Erythroblast (primary cell): ENCODE data around the gene TMEM63A.
"Not testable (repeated sequence)": the region's sequence is repeated elsewhere in the genome, so short reads cannot be mapped to it uniquely, and the experiment has no call there.

Experiments
- DNase-seq, 2 experiments: peaks; one replicate each; lab custom pipeline; 2025; lab: John Stamatoyannopoulos, UW
- GATA1 ChIP-seq: IDR thresholded peaks from 2 replicates; pipeline ENCODE4 v1.6.1; 2011; ENCODE audit warnings: low read depth, mild to moderate bottlenecking, control low read depth, low read length, moderate library complexity
- POLR2A ChIP-seq: IDR thresholded peaks from 2 replicates; pipeline ENCODE4 v1.6.1; 2011; ENCODE audit warnings: mild to moderate bottlenecking, low read length

The TMEM63A gene

GRCh38 chr1:225897595-225898514 is 15.7 kb upstream of the TMEM63A start:
- no peak for TF ChIP-seq POLR2A
- no peak for TF ChIP-seq GATA1
- no peak for DNase-seq

- DNase-seq = no peak
- TF ChIP-seq POLR2A (no peak), GATA1 (no peak)
Observed at GRCh38 chr1:225896937-225897549, 14.9 kb upstream of the TMEM63A start.

- no peak for DNase-seq
- TF ChIP-seq GATA1 (no peak), POLR2A (no peak)
Observed at GRCh38 chr1:225896494-225896893, 14.3 kb upstream of the TMEM63A start.

- TF ChIP-seq POLR2A (no peak), GATA1 (no peak)
- DNase-seq = no peak
Observed at GRCh38 chr1:225892307-225892706, 10.1 kb upstream of the TMEM63A start.

GRCh38 chr1:225891229-225891972 is 9.2 kb upstream of the TMEM63A start:
- no peak for TF ChIP-seq GATA1
- TF ChIP-seq POLR2A = no peak
- DNase-seq = no peak

- no peak for TF ChIP-seq POLR2A
- TF ChIP-seq GATA1 = no peak
- DNase-seq = no peak
Observed at GRCh38 chr1:225890346-225891228, 8.4 kb upstream of the TMEM63A start.

- DNase-seq = no peak
- TF ChIP-seq POLR2A = no peak
- no peak for TF ChIP-seq GATA1
Observed at GRCh38 chr1:225889743-225890142, 7.6 kb upstream of the TMEM63A start.

- TF ChIP-seq GATA1 (no peak), POLR2A (no peak)
- no peak for DNase-seq
Observed at GRCh38 chr1:225888898-225889601, 6.9 kb upstream of the TMEM63A start, which contains the start of gene LEFTY1. Gene LEFTY1, minus strand, starts transcription at chr1:225889146. Its CDS starts 80 bp downstream, at chr1:225889066.

GRCh38 chr1:225888289-225888897 is 6.2 kb upstream of the TMEM63A start:
- no peak for DNase-seq

GRCh38 chr1:225887554-225888288 is 5.5 kb upstream of the TMEM63A start:
- DNase-seq = not testable (repeated sequence)

More at GRCh38 chr1:225888289-225888897, 6.2 kb upstream of the TMEM63A start:
- TF ChIP-seq GATA1 (no peak), POLR2A (no peak)

- TF ChIP-seq GATA1 = no peak
- TF ChIP-seq POLR2A = no peak
- DNase-seq = no peak
Observed at GRCh38 chr1:225887030-225887314, 4.8 kb upstream of the TMEM63A start.
